H1 (cell line): ENCODE results near the gene SANBR. TPM values are rescaled to one million over a fixed set of nuclear protein-coding genes. Genes with fewer than 3 reads are reported as not detected.

Source experiments
- CTCF ChIA-PET: fragments of 300-600 bp; sonication (Branson Sonifier 250); formaldehyde crosslinking; loops from one replicate; lab custom pipeline; 2021; ENCODE audit not compliant: partially characterized antibody; lab: Charles Lee
- POLR2A ChIA-PET: fragments of 300-600 bp; sonication (Branson Sonifier 250); formaldehyde crosslinking; loops from one replicate; lab custom pipeline; 2021; ENCODE audit warnings: inconsistent platforms; ENCODE audit not compliant: partially characterized antibody; lab: Charles Lee
- DNase-seq, 2 experiments: peaks; one replicate each; pipeline versions ENCODE4 v3.0.0 to v3.0.0-alpha.2; 2010 to 2022; ENCODE audit warnings: low spot score in 2 of 2, low read depth in 1 of 2, mixed read lengths in 1 of 2
- FAIRE-seq: peaks from 2 replicates; lab custom pipeline; 2011; peaks lifted over from hg19 to GRCh38; lab: Jason Lieb, UNC
- H2AFZ ChIP-seq: 2 replicates; pipeline ENCODE4 v1.8.1; 2012; ENCODE audit warnings: low read length, inconsistent platforms
- H2AK5ac ChIP-seq: 2 replicates; pipeline ENCODE4 v1.6.1; 2013; ENCODE audit warnings: low read depth, low read length
- H2BK120ac ChIP-seq: replicated peaks from 2 replicates; pipeline ENCODE3; 2013; ENCODE audit warnings: low read depth, low read length, inconsistent platforms
- H2BK12ac ChIP-seq: 2 replicates; pipeline ENCODE4 v1.6.1; 2013; ENCODE audit warnings: low read depth, low read length
- H2BK15ac ChIP-seq: 2 replicates; pipeline ENCODE4 v1.6.1; 2013; ENCODE audit warnings: low read length
- H2BK20ac ChIP-seq: 2 replicates; pipeline ENCODE4 v1.6.1; 2013; ENCODE audit warnings: low read length
- H2BK5ac ChIP-seq: 2 replicates; pipeline ENCODE4 v1.6.1; 2013; ENCODE audit warnings: low read depth, low read length
- H3K14ac ChIP-seq: 2 replicates; pipeline ENCODE4 v1.6.1; 2013; ENCODE audit warnings: inconsistent platforms; ENCODE audit not compliant: insufficient read length
- H3K18ac ChIP-seq: 2 replicates; pipeline ENCODE4 v1.6.1; 2013; ENCODE audit warnings: low read length; ENCODE audit errors: extremely low read depth
- H3K23ac ChIP-seq: 2 replicates; pipeline ENCODE4 v1.6.1; 2013; ENCODE audit warnings: inconsistent platforms; ENCODE audit not compliant: insufficient read length
- H3K23me2 ChIP-seq: 2 replicates; pipeline ENCODE4 v1.6.1; 2013; ENCODE audit warnings: low read depth, low read length
- H3K27ac ChIP-seq: 2 replicates; pipeline ENCODE4 v1.6.1; 2011; ENCODE audit warnings: low read depth, low read length, inconsistent platforms
- H3K27me3 ChIP-seq, 4 experiments: replicated peaks in 1 of 4; 1 replicate in 1 of 4; 2 replicates in 3 of 4; pipeline versions ENCODE4 v1.6.1 to v1.8.1; 2011 to 2013; ENCODE audit warnings: low read length in 3 of 4, mild to moderate bottlenecking in 3 of 4, inconsistent platforms in 2 of 4, mixed read lengths in 2 of 4, moderate library complexity in 1 of 4; ENCODE audit not compliant: control insufficient read depth in 3 of 4, insufficient read depth in 3 of 4; ENCODE audit errors: extremely low read depth in 1 of 4
- H3K36me3 ChIP-seq, 4 experiments: 2 replicates each; pipeline versions ENCODE4 v1.6.1 to v1.8.1; 2011 to 2013; ENCODE audit warnings: mild to moderate bottlenecking in 4 of 4, low read length in 3 of 4, moderate library complexity in 2 of 4, control low read depth in 1 of 4, inconsistent platforms in 1 of 4; ENCODE audit not compliant: insufficient read depth in 4 of 4, control insufficient read depth in 2 of 4
- H3K4ac ChIP-seq: replicated peaks from 2 replicates; pipeline ENCODE3; 2013; ENCODE audit warnings: low read length, low read depth, mixed read lengths, inconsistent platforms; ENCODE audit not compliant: insufficient read length
- H3K4me1 ChIP-seq, 4 experiments: replicated peaks in 1 of 4; 1 replicate in 1 of 4; 2 replicates in 3 of 4; pipeline versions ENCODE4 v1.6.1 to v1.8.1; 2011 to 2013; ENCODE audit warnings: low read length in 3 of 4, inconsistent platforms in 2 of 4, mixed read lengths in 1 of 4; ENCODE audit not compliant: insufficient read depth in 4 of 4, control insufficient read depth in 3 of 4
- H3K4me2 ChIP-seq, 2 experiments: 2 replicates each; pipeline versions ENCODE4 v1.6.1 to v1.8.1; 2011 to 2013; ENCODE audit warnings: low read depth in 2 of 2, low read length in 2 of 2, control low read depth in 1 of 2, inconsistent platforms in 1 of 2, mild to moderate bottlenecking in 1 of 2; ENCODE audit not compliant: insufficient read depth in 1 of 2
- H3K4me3 ChIP-seq, 4 experiments: fragments of 200-600, 300-600 bp in 1 of 4; sonication (generic), shearing (Covaris generic), sonication (Bioruptor Twin) in 1 of 4; 2 replicates each; pipeline versions ENCODE4 v1.5.1 to v1.8.1; 2011 to 2016; ENCODE audit warnings: low read length in 4 of 4, low read depth in 3 of 4, control low read depth in 2 of 4, inconsistent platforms in 2 of 4, mild to moderate bottlenecking in 2 of 4, mixed read lengths in 1 of 4, moderate library complexity in 1 of 4; ENCODE audit not compliant: insufficient read depth in 2 of 4; ENCODE audit errors: extremely low read depth in 1 of 4
- H3K56ac ChIP-seq: replicated peaks from 2 replicates; pipeline ENCODE3; 2013; ENCODE audit warnings: low read depth, mild to moderate bottlenecking, mixed read lengths, low read length, inconsistent platforms; ENCODE audit not compliant: insufficient read length
- H3K79me1 ChIP-seq: 2 replicates; pipeline ENCODE4 v1.6.1; 2013; ENCODE audit warnings: low read depth, low read length, control low read depth
- H3K79me2 ChIP-seq, 2 experiments: 2 replicates each; pipeline versions ENCODE4 v1.6.1 to v1.8.1; 2012 to 2013; ENCODE audit warnings: low read length in 2 of 2, mild to moderate bottlenecking in 2 of 2, inconsistent platforms in 1 of 2; ENCODE audit not compliant: insufficient read depth in 2 of 2, control insufficient read depth in 1 of 2
- H3K9ac ChIP-seq, 4 experiments: replicated peaks in 1 of 4; 1 replicate in 1 of 4; 2 replicates in 3 of 4; pipeline versions ENCODE4 v1.6.1 to v1.8.1; 2011 to 2013; ENCODE audit warnings: low read depth in 3 of 4, low read length in 3 of 4, control low read depth in 2 of 4, mild to moderate bottlenecking in 2 of 4, moderate library complexity in 2 of 4, inconsistent platforms in 1 of 4; ENCODE audit errors: extremely low read depth in 1 of 4
- H3K9me3 ChIP-seq, 2 experiments: 2 replicates each; pipeline versions ENCODE4 v1.6.1 to v1.8.1; 2012 to 2013; ENCODE audit warnings: mild to moderate bottlenecking in 2 of 2, moderate library complexity in 2 of 2, control low read depth in 1 of 2, inconsistent platforms in 1 of 2, low read depth in 1 of 2, low read length in 1 of 2, mixed read lengths in 1 of 2; ENCODE audit not compliant: insufficient read depth in 2 of 2
- H4K20me1 ChIP-seq, 2 experiments: replicated peaks in 1 of 2; 2 replicates each; pipeline versions ENCODE3 to v1.8.1; 2011 to 2013; ENCODE audit warnings: inconsistent platforms in 2 of 2, low read length in 2 of 2, mild to moderate bottlenecking in 1 of 2; ENCODE audit not compliant: insufficient read depth in 2 of 2, control insufficient read depth in 1 of 2
- H4K5ac ChIP-seq: 2 replicates; pipeline ENCODE4 v1.6.1; 2013; ENCODE audit warnings: low read length, low read depth, mixed read lengths, inconsistent platforms; ENCODE audit not compliant: insufficient read length
- H4K8ac ChIP-seq: 2 replicates; pipeline ENCODE4 v1.8.0; 2013; ENCODE audit warnings: mild to moderate bottlenecking, moderate library complexity, low read length, inconsistent platforms; ENCODE audit not compliant: insufficient read depth; ENCODE audit errors: extremely low read depth
- H4K91ac ChIP-seq: replicated peaks from 2 replicates; pipeline ENCODE3; 2013; ENCODE audit warnings: low read length, mixed read lengths, inconsistent platforms; ENCODE audit not compliant: insufficient read length
- CBX8 ChIP-seq: fragments of 300-800, 300-1000 bp; sonication (generic); IDR thresholded peaks from 2 replicates; pipeline ENCODE4 v1.7.1; 2016; ENCODE audit warnings: low read depth, low read length, borderline replicate concordance
- CEBPB ChIP-seq: IDR thresholded peaks from 2 replicates; pipeline ENCODE4 v1.6.1; 2012; ENCODE audit warnings: low read depth, low read length
- CHD2 ChIP-seq: IDR thresholded peaks from 2 replicates; pipeline ENCODE4 v1.6.1; 2012; ENCODE audit warnings: low read length, improper control_type of control experiment
- EP300 ChIP-seq, 2 experiments: IDR thresholded peaks; 1 replicate in 1 of 2; 2 replicates in 1 of 2; pipeline ENCODE4 v1.6.1; 2011 to 2012; ENCODE audit warnings: low read depth in 2 of 2, low read length in 2 of 2, mild to moderate bottlenecking in 2 of 2, borderline replicate concordance in 1 of 2, inconsistent platforms in 1 of 2, moderate library complexity in 1 of 2
- NRF1 ChIP-seq: IDR thresholded peaks from 2 replicates; pipeline ENCODE4 v1.6.1; 2011; ENCODE audit warnings: mild to moderate bottlenecking, low read depth, low read length, improper control_type of control experiment
- PHF8 ChIP-seq: fragments of 200-600 bp; sonication (generic); conservative IDR thresholded peaks from 2 replicates; pipeline ENCODE4 v1.7.1; 2012; ENCODE audit warnings: low read depth, mild to moderate bottlenecking, inconsistent platforms, low read length, moderate library complexity
- WGBS, 2 experiments: shearing (Covaris generic) in 1 of 2; methylation state at CpG; one replicate each; pipeline versions ENCODE4 v1.1.6 to v1.1.7; 2013 to 2015; ENCODE audit warnings: low lambda C conversion rate in 2 of 2, mixed read lengths in 2 of 2, inconsistent platforms in 1 of 2, low coverage in 1 of 2, missing lambda C conversion rate in 1 of 2; ENCODE audit not compliant: insufficient replicate concordance in 2 of 2, insufficient coverage in 1 of 2, insufficient read length in 1 of 2; ENCODE audit errors: extremely low coverage in 1 of 2, missing lambda C conversion rate in 1 of 2; 5-methylcytosine and 5-hydroxymethylcytosine counted together
- long read RNA-seq, 2 experiments: library from RNA in 1 of 2; library from capped mRNA in 1 of 2; stranded (forward); transcript quantifications; one replicate each; pipeline ENCODE4 v2.0.0, GENCODE V29; 2021; ENCODE audit warnings: inconsistent platforms in 1 of 2
- polyA minus RNA-seq, 3 experiments: library from RNA; depleted of rRNA, polyadenylated mRNA; stranded (reverse); fragments of >200 nt; gene quantifications; 1 replicate in 2 of 3; 2 replicates in 1 of 3; pipeline ENCODE4 v1.2.3, GENCODE V29; 2011
- polyA plus RNA-seq, 7 experiments: library from polyadenylated mRNA; depleted of rRNA in 3 of 7; stranded (reverse) in 5 of 7; unstranded in 2 of 7; fragments of >200 nt in 5 of 7; fragments of 200-250 nt in 2 of 7; gene quantifications; 1 replicate in 5 of 7; 2 replicates in 1 of 7; 4 replicates in 1 of 7; pipeline versions ENCODE4 v1.2.1 to v1.2.3, GENCODE V29; 2011 to 2013; ENCODE audit warnings: missing spikeins in 2 of 7, mixed read lengths in 2 of 7
- total RNA-seq: library from RNA; stranded (reverse); fragmentation: NEBNext Ultra II Directional; extraction: Animal tissue kit (Norgen Biotek cat#: 25700); gene quantifications from 2 replicates; pipeline ENCODE4 v1.2.1, GENCODE V29; 2021

The SANBR gene
- total RNA-seq = 12.0 and 12.1 TPM in 2 replicates
- polyA plus RNA-seq (2011; rRNA removed) = 3.4 and 3.5 TPM in 2 replicates
- polyA plus RNA-seq (2011; cell fraction: cytosol; rRNA removed) = 5.1 TPM
- polyA plus RNA-seq (2011; cell fraction: nucleus; rRNA removed) = 3.9 TPM
- 4.6 to 8.8 TPM (median 6.2 TPM) in 4 replicates for polyA plus RNA-seq (2012, experiment 1 of 2)
- 1.7 TPM for polyA plus RNA-seq (2012, experiment 2 of 2)
- 8.1 TPM for polyA plus RNA-seq (2013, experiment 1 of 2)
- polyA plus RNA-seq (2013, experiment 2 of 2) = 7.9 TPM
- polyA minus RNA-seq (2011; rRNA and poly(A)+ RNA removed) = 4.3 and 6.1 TPM in 2 replicates
- polyA minus RNA-seq (2011; cell fraction: cytosol; rRNA and poly(A)+ RNA removed) = 5.2 TPM
- polyA minus RNA-seq (2011; cell fraction: nucleus; rRNA and poly(A)+ RNA removed) = 13.1 TPM
- long read RNA-seq, experiment 1, full-length matches to known transcripts = 1 of 3 reads
- long read RNA-seq, experiment 1, partial matches to known transcripts = 0 of 3 reads
- long read RNA-seq, experiment 1, other reads (novel, unspliced or antisense) = 2 of 3 reads
- long read RNA-seq, experiment 2, full-length matches to known transcripts = 1 of 3 reads
- long read RNA-seq, experiment 2, partial matches to known transcripts = 0 of 3 reads
- long read RNA-seq, experiment 2, other reads (novel, unspliced or antisense) = 2 of 3 reads

DNA sequence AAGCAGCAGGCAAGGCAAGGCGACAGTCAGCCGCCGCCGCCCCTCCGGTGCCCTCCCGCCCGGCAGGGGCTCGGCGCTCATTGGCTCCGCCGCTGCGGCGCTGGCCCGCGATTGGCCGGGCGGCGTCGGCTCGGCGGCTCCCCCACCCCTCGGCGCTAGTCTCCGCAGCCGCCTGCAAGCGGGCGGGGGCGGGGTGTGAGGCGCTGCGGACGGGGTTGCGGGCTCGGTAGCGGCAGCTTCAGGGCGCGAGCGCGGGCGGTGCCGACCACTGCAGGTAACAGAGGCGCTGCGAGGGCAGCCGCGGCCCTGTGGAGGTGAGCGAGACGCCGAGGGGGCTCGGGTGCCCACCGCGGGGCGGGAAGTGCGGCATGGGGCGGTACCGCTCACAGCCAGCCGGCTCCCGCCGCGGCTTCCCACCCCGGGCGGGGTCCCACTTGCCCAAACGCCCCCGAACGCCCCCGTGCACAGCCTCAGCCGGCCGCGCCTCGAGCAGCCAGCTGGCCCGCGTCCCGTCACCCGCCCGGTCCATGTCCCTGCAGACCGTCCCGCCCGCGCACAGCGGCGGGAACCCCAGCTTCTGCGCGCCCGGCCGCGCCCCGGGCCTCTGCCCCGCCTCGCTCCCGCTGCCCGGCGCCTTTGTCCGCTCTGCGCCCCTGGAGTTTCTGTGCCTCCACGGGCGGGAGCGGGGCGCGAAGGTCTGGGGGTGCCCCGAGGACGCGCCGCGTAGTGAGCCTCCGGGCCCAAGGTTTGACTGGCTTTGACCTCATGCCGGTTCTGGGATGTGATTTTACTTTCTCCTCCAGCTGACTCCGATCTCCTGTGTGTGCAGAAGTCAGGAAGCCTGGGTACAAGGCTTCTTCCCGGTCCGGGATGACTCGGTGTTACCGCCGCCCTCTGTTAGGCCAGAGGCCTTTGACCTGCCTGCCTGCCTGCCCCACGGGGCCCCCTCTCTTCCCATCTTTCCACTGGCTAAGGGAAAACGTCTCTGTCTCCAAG is at the start of gene SANBR:
Gene SANBR, plus strand, starts transcription at position 158 of the 996 bp plus-strand sequence. CDS start 4,480 bp downstream, outside the sequence.
- Histone ChIP-seq H4K8ac (peak within 1 kb of the TSS; percentile 73), H3K4me1 (peaks cover 0 to 1% (median 0%) of the 10 kb centered on the region in 4 experiments; a peak in 1 of 7 replicates), H2AK5ac (no peak within 1 kb of the TSS), H4K5ac (peak within 1 kb of the TSS; percentile 72), H2BK15ac (no peak within 1 kb of the TSS), H3K4me2 (peak within 1 kb of the TSS; percentile 70 to 77), H3K79me2 (peaks cover 0 to 6% of the 10 kb centered on the region in 2 experiments; a peak in 1 of 4 replicates), H3K36me3 (peaks cover 0 to 6% (median 1%) of the 10 kb centered on the region in 4 experiments; a peak in 5 of 8 replicates), H3K14ac (no peak within 1 kb of the TSS), H4K91ac (no peak within 1 kb of the TSS), H2BK20ac (no peak within 1 kb of the TSS), H3K9me3 (no peaks in the 10 kb centered on the region), H2BK12ac (no peak within 1 kb of the TSS; the same call in 1 of the 2 replicates), H2BK5ac (peak within 1 kb of the TSS; percentile 69; the same call in 1 of the 2 replicates), H3K23me2 (peaks cover 6% of the 10 kb centered on the region), H3K4me3 (peak within 1 kb of the TSS; percentile 65 to 88 (median 74)), H4K20me1 (peaks cover 0 to 1% of the 10 kb centered on the region in 2 experiments), H2BK120ac (no peak within 1 kb of the TSS), H3K79me1 (no peaks in the 10 kb centered on the region), H3K27me3 (no peaks in the 10 kb centered on the region), H3K18ac (no peak within 1 kb of the TSS; the same call in 1 of the 2 replicates), H3K9ac (peak within 1 kb of the TSS; percentile 54 to 87 (median 65)), H3K23ac (no peak within 1 kb of the TSS), H2AFZ (peak within 1 kb of the TSS; percentile 78; the same call in 1 of the 2 replicates), H3K56ac (no peak within 1 kb of the TSS), H3K27ac (0 out of 2 replicates have a peak within 1 kb of the TSS, but pooled peaks have one; percentile 19), H3K4ac (no peak within 1 kb of the TSS)
- FAIRE-seq (no peak), DNase-seq (peak; percentile 74 to 90)
- WGBS, 2 experiments = 4% methylated on average over 48 of the region's 112 CpGs; no CpG with 5 or more reads in 1 of the 2 experiments
- ChIA-PET CTCF (interaction anchor here (0.6 to 1.1 kb wide), 2 partner anchors 61 to 479 kb away, joined by 3 read pairs; no protein-coding TSS in a partner anchor), POLR2A (interaction anchor here (1.1 to 1.4 kb wide), 2 partner anchors 111 to 113 kb away, joined by 4 to 5 read pairs; no protein-coding TSS in a partner anchor)
- TF ChIP-seq CEBPB = no peak
- no peak for TF ChIP-seq NRF1
- no peak for TF ChIP-seq CBX8
- TF ChIP-seq EP300 (IDR thresholded peaks at IDR 0.05; ENCODE audit: borderline replicate concordance in 1 of 2, low read depth in 2 of 2, low read length in 2 of 2) = 0 out of 3 replicates have a peak, but pooled peaks of 1 of the 2 experiments have one; percentile 2
- 0 out of 2 replicates have a peak, but pooled peaks have one; percentile 19 for TF ChIP-seq CHD2
- TF ChIP-seq PHF8 = peak; percentile 77
